HG03378 (cell line): ENCODE measurements around the gene PRSS23.
A peak's percentile ranks its signal among the peaks of the same experiment; 100 is the strongest.
"Not testable (repeated sequence)": the region's sequence is repeated elsewhere in the genome, so short reads cannot be mapped to it uniquely, and the experiment has no call there.

ENCODE experiments used
- ATAC-seq: cut with Tn5 transposase; IDR thresholded peaks from one replicate; pipeline ENCODE4 v1.9.1; 2021; ENCODE audit warnings: mild to moderate bottlenecking, moderate library complexity; ENCODE audit not compliant: unreplicated experiment

PRSS23 gene

DNA sequence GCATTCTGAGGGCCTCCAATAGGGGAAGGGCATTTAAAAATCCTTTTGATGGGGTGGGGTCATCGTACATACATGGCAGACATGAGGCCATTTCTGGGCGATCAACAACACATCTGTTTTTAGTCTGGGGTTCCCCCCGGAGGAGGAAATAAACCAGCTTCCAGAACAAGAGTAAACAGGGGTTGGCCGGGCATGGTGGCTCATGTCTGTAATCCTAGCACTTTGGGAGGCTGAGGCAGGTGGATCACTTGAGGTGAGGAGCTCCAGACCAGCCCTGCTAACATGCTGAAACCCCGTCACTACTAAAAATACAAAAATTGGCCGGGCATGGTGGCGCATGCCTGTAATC is 12.0 kb downstream of the PRSS23 start:
- no peak for ATAC-seq

DNA sequence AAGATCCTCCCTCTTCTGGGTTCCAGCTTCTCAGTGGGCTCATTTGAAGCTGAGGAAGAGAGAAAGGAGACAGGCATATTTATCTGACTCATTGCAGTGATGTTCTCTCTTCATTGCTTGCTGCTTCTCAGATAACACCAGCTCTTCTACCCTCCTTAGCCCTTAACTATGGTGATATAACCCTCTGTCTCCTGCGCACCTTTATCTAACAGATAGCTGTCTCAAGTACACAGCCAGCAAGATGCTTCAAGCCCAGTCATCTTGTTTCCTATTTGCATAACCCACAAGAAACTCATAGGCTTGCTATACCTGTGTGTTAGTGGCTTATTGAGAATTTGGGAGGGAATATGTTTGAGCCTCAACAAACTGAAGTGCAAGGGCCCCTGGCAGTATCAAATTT is 12.6 kb downstream of the PRSS23 start:
- ATAC-seq = no peak

- ATAC-seq = no peak
Measured at GRCh38 chr11:86814775-86815174, 14.4 kb downstream of the PRSS23 start.

DNA sequence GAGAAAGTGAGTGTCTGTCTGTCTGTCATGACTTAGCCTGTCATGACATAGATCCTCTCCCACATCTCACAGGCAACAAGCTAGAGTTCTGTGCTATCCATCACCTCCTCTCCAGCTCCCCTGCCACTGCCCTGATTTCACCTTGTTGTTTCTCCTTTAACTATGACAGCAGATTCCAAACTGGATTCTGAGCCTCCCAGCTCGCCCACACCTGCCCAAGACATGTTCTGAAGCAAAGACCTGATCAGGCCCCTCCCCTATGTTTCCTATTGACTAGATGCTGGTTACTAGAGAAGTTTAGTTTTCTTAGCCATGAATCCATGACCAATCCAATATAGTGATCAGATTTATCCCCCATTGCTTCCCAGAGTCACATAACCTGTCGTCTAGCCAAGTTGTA is 15.4 kb downstream of the PRSS23 start:
- no peak for ATAC-seq

- ATAC-seq = no peak
Measured at GRCh38 chr11:86816251-86816726, 15.9 kb downstream of the PRSS23 start.

DNA sequence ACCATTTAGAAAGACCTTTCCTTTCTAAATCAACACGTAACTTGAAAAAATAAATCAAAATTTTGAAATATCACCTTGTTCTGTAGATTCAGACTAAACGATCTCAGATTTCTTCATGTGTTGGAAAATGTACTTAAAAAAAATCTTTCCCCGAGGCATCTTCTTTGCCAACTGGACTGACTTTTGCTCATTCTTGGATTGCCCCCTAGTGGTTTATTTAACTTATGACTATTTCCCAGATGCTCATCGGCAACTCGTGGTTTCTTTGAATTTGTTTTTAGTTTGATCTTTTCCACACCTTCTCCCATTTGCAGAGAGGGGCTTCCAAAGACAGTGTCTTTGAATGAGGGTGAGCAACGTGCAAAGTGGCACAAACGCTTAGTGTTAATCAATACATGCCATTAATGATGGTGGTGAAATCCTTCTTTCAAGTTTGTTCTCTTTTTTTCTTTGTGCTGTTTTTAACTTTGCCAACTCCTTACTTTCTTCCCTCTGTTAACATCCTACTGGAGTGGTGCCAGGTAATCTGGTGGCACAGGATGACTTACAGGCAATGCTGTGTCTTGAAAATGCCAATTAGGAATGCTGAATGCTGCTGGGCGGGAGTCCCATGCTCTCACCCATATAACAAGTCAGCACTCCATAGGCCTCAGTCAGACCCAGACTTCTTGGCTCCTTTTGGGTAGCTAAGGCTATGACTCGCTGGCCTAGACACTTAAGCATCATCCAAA is 18.3 kb downstream of the PRSS23 start:
- ATAC-seq = peak; percentile 66

GRCh38 chr11:86824139-86824538 is 23.8 kb downstream of the PRSS23 start:
- not testable (repeated sequence) for ATAC-seq

DNA sequence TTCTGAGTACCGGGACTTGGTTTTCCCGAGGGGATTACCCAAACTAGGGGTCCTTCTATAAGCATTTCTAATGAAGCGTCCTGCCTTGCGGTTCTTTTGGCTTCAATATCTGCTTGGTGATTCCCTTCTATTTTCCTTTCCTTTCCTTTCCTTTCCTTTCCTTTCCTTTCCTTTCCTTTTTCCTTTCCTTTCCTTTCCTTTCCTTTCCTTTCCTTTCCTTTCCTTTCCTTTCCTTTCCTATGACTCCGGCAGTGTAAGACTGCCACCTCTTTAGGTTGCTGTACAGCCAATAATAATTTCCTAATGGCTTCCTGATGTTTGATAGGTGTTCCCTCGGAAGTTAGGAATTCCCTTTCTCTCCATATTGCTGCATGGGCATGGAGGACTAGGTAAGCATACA is 34.0 kb downstream of the PRSS23 start:
- ATAC-seq = not testable (repeated sequence)

DNA sequence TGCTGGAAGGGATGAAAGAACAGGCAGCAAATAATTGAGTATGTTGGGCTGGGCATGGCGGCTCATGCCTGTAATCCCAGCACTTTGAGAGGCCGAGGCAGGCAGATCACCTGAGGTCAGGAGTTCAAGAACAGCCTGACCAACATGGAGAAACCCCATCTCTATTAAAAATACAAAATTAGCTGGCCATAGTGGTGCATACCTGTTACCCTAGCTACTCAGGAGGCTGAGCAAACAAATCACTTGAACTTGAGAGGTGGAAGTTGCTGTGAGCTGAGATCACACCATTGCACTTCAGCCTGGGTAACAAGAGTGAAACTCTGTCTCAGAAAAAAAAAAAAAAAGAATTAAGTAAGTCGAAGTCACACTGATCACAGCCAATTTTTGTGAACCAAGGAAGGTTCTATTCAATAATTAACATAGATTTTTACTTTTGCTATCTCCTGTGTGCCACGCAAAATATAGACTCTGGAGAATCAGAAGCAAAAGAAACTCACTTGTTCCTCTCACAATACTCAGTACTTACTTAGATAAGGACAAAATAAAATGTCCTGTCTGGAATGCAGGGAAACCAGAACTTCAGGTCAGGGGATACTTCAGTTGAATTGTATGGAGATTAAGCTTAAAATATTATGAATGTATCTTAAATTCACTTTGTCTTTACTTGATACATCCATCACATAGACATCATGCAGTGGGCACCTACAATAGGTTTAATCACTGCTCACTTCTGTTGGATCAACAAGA is 44.6 kb downstream of the PRSS23 start:
- not testable (repeated sequence) for ATAC-seq

DNA sequence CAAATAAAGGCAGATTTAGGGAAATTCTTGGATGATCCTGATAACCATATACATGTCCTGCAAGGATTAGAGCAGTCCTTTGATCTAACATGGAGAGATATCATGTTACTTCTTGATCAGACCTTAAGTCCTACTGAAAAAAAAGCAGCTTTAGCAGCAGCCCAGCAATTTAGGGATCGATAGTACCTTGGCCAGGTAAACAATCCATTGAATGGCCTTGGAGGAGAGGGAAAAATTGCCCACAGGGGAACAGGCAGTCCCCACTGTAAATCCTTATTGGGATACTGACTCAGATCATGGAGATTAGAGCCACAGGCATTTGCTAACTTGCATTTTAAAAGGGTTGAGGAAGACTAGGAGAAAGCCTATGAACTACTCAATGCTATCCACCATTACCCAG is 47.8 kb downstream of the PRSS23 start:
- no peak for ATAC-seq

DNA sequence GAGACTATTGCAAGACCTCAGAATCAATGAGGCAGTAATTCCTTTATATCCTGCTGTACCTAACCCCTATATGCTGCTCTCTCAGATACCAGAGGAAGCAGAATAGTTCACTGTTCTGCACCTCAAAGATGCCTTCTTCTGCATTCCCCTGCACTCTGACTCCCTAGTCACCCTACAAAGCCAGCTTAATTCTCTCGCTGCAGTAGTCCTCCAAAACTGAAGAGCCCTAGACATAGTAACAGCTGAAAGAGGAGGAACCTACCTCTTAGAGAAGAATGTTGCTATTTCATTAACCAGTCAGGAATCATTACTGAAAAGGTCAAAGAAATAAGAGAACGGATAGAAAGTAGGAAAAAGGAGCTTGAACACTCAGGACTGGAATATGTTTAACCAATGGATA is 49.3 kb downstream of the PRSS23 start:
- no peak for ATAC-seq
